WERI-Rb-1 (cell line): Measurements from ENCODE around the gene RAB37.

Experiments used
- DNase-seq: peaks from one replicate; pipeline ENCODE4 v3.0.0-alpha.2; 2020
- H3K27ac ChIP-seq: fragments of 250-450 bp; sonication (Bioruptor Pico); 2 replicates; pipeline ENCODE4 v1.5.1; 2020; ENCODE audit warnings: mild to moderate bottlenecking, moderate library complexity
- H3K27me3 ChIP-seq: fragments of 250-450 bp; sonication (Bioruptor Pico); 2 replicates; pipeline ENCODE4 v1.5.1; 2021; ENCODE audit warnings: mild to moderate bottlenecking, low read depth, moderate library complexity; ENCODE audit not compliant: insufficient read depth, severe bottlenecking
- H3K36me3 ChIP-seq: fragments of 250-450 bp; sonication (Bioruptor Pico); 2 replicates; pipeline ENCODE4 v1.5.1; 2020; ENCODE audit warnings: mild to moderate bottlenecking, moderate library complexity
- H3K4me3 ChIP-seq: 2 replicates; pipeline ENCODE4 v1.5.1; 2011; ENCODE audit warnings: low read depth, mild to moderate bottlenecking, control low read depth, low read length
- H3K9me3 ChIP-seq: fragments of 250-450 bp; sonication (Bioruptor Pico); 2 replicates; pipeline ENCODE4 v1.5.1; 2021; ENCODE audit warnings: mild to moderate bottlenecking, moderate library complexity; ENCODE audit not compliant: severe bottlenecking
- TF ChIP-seq, protein P1 (sequence below): IDR thresholded peaks from 2 replicates; pipeline ENCODE4 v1.5.1; 2011; ENCODE audit warnings: low read depth, mild to moderate bottlenecking, control low read depth, inconsistent platforms, low read length

Gene RAB37

DNA sequence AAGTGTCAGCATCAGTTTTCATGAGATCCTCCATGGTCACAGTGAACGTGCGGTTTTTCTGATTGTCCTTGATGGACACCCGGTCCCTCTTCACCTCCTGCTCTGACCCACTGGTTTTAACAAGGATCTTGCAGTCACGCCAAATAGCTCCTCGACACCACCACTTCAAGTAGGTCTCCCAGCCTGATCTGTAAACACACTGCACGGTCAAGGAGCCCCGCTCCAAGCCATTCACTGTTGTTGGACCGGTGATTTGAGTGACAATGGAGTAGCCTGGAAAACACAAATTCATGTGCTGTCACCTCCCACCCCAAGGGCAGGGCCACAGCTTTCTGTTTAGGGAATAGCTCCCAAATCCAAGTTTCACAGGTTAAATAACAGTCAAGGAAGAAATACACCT, 32.5 kb upstream of the RAB37 start:
- TF ChIP-seq, protein P1, sequence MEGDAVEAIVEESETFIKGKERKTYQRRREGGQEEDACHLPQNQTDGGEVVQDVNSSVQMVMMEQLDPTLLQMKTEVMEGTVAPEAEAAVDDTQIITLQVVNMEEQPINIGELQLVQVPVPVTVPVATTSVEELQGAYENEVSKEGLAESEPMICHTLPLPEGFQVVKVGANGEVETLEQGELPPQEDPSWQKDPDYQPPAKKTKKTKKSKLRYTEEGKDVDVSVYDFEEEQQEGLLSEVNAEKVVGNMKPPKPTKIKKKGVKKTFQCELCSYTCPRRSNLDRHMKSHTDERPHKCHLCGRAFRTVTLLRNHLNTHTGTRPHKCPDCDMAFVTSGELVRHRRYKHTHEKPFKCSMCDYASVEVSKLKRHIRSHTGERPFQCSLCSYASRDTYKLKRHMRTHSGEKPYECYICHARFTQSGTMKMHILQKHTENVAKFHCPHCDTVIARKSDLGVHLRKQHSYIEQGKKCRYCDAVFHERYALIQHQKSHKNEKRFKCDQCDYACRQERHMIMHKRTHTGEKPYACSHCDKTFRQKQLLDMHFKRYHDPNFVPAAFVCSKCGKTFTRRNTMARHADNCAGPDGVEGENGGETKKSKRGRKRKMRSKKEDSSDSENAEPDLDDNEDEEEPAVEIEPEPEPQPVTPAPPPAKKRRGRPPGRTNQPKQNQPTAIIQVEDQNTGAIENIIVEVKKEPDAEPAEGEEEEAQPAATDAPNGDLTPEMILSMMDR, result no peak
- H3K4me3 ChIP-seq, result no peak overlapping the region
- peaks cover 5% of the 10 kb centered on the region for H3K36me3 ChIP-seq
- DNase-seq, result no peak
- H3K27ac ChIP-seq, result no peak overlapping the region
- no peaks in the 10 kb centered on the region for H3K9me3 ChIP-seq
- no peaks in the 10 kb centered on the region for H3K27me3 ChIP-seq

- H3K27ac ChIP-seq, result no peak overlapping the region
- no peak for DNase-seq
These were observed 25.8 kb upstream of the RAB37 start for GRCh38 chr17:74711058-74711824.

DNA sequence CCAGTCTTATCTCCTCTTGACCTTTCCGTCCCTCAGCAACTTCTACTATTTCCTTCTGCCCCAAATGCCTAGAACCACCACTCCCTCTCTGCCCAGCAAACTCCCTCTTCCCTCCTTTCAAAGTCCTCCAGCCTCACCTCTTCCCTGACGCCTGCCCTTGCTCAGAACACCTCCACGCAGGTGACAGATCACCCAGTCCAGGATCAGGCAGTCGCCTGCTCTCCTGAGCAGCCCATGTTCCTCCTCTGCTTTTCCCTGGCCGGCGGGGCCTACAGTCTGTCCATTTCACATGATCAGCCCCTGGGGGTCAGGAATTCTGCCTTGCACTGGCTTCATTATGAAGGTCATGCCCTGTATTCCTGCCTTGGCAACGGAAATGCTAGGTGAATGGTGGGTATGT, 24.8 kb upstream of the RAB37 start:
- Histone ChIP-seq H3K27ac (no peak overlapping the region), H3K9me3 (no peaks in the 10 kb centered on the region), H3K36me3 (no peaks in the 10 kb centered on the region), H3K4me3 (no peak overlapping the region), H3K27me3 (no peaks in the 10 kb centered on the region)
- TF ChIP-seq, protein P1, result no peak
- DNase-seq, result no peak

More at GRCh38 chr17:74711058-74711824, 25.8 kb upstream of the RAB37 start:
- H3K4me3 ChIP-seq, result no peak overlapping the region
- no peaks in the 10 kb centered on the region for H3K9me3 ChIP-seq
- H3K27me3 ChIP-seq, result no peaks in the 10 kb centered on the region
- no peaks in the 10 kb centered on the region for H3K36me3 ChIP-seq
- TF ChIP-seq, protein P1, result no peak

GRCh38 chr17:74712756-74713155, 24.3 kb upstream of the RAB37 start, which contains the start of gene CD300LF:
Gene CD300LF, minus strand, starts transcription at chr17:74712923. Its CDS starts 57 bp downstream, at chr17:74712866.
- no peak within 1 kb of the TSS for H3K4me3 ChIP-seq
- no peak for DNase-seq
- no peaks in the 10 kb centered on the region for H3K27me3 ChIP-seq
- H3K9me3 ChIP-seq, result no peaks in the 10 kb centered on the region
- no peak within 1 kb of the TSS for H3K27ac ChIP-seq
- TF ChIP-seq, protein P1, result no peak
- no peaks in the 10 kb centered on the region for H3K36me3 ChIP-seq

- H3K4me3 ChIP-seq, result no peak overlapping the region
- no peak for DNase-seq
- no peak overlapping the region for H3K27ac ChIP-seq
- TF ChIP-seq, protein P1, result no peak
- no peaks in the 10 kb centered on the region for H3K36me3 ChIP-seq
- H3K27me3 ChIP-seq, result no peaks in the 10 kb centered on the region
- H3K9me3 ChIP-seq, result no peaks in the 10 kb centered on the region
These were observed 23.8 kb upstream of the RAB37 start for GRCh38 chr17:74713171-74713755.
